NOMO-1 treated with dmso at 0.1 percent for 144 hours (cell line): ENCODE measurements around the gene CA12.
"Not testable (repeated sequence)": the region's sequence is repeated elsewhere in the genome, so short reads cannot be mapped to it uniquely, and the experiment has no call there.

Experiments used
- DNase-seq: peaks from one replicate; lab custom pipeline; 2025; ENCODE audit not compliant: unreplicated experiment; lab: John Stamatoyannopoulos, UW

Gene CA12

DNA sequence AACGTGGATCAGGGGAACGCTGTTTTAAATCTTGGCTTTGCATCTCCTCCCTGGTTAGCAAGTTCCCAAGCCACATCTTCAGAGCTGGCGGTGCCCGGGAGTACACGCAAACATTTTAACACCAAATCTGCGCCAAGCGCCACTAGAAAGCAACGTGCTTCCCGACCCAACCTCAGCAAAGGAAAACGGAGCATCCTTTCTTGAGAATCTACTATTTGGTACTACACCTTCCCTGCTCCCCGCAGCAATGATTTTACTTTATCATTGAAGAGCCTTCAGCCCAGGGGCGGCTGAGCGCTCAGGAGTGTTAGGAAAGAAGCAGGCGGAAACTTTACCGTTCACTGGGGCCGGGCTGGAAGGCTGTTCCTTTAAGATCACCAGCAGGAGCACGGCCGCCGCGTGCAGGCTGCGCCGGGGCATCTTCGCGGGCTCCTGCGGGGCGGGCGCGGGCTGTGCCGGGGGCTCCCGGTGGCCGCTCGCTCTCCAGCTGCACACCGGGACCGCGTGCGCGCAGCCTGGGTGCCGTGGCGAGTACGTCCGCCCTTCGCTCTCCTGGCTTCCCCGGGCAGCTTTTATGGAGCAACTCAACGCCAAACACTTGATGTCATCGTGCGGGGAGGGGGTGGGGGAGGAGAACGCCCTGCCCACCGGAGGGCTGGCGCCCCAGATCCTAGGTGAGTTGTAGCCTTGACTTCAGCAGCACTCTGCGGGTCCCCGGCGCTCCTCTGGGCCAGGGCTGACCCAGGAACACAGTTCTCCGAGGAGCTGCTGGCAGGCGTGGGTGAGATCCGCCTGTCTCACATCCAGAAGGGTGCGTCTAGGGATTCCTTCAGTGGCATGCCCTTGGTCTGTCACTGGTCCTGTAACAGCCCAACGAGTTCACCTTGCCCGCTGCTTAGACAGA, at the start of gene CA12:
Gene CA12 (minus strand): TSS at position 546 of the 904 bp plus-strand sequence. CDS start 126 bp downstream, at position 420.
- DNase-seq: no peak

DNA sequence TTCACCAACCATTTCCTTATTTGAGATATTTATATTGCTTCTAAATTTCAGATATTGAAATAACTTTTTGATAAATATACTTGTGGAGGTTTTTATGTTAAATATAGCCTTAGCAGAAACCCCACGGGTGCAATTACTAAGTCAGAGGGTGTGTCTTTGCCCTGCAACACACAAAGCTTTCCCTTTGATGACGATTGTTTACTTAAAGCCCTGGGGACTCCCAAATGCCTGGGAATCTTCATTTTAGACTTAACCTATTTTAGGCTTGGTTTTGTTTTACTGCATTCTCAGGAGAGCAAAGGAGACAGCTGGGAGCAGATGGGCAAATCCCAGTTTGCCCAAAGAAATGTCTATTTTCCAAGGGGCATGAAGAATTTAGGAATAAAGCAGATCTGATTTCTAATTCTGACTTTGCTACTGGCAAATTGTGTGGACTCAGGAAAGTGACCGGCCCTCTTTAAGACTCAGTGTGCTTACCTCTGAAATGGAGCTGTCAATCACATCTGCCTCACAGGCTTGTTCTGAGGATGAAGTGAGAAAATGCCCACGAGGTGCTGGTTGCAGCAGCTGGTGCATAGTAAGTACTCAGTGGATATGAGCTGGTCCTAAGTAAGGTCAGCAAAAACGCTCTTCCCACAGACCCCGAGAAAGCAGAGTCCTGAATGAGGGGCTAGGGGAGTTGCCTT, 49.3 kb upstream of the CA12 start:
- DNase-seq: no peak

DNA sequence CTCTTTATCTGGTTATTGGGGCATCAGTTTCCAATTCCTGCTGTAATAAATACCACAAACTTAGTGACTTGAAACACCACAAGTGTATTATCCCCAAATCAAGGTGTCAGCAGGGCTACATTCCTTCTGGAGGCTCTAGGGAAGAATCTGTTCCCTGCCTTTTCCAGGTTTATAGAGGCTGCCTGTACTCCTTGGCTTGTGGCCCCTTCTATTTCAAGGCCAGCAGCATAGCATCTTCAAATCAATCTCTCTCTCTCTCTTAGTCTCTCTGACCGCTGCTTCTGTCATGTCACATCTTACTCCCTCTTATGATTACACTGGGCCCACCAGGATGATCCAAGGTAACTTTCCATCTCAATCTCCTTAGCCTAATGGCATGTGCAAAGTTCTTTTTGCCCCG, 44.9 kb upstream of the CA12 start:
- no peak for DNase-seq

DNA sequence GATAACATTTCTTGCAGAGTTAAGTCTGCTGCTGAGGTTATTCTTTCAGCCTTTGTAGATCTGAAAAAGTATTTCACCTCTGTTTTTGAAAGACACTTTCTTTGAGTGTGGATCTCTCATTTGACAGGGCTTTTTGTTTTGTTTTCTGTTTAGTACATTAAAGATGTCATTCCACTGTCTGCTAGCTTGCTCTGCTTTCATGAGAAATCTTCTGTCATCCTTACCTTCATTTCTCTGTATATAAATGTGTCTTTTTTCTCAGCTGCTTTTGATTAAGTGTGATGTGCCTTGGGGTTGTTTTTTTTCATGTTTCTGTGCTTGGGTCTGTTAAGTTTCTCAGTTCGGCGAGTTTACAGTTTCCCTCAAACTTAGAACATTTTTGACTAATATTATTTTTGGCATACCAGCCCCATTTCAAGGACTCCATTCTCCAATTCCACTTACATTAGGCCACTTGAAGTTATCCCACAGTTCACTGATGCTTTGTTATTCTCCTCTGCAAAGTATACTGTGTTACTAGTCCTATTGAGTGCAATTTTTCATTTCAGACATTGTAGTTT, 43.9 kb upstream of the CA12 start:
- no peak for DNase-seq

DNA sequence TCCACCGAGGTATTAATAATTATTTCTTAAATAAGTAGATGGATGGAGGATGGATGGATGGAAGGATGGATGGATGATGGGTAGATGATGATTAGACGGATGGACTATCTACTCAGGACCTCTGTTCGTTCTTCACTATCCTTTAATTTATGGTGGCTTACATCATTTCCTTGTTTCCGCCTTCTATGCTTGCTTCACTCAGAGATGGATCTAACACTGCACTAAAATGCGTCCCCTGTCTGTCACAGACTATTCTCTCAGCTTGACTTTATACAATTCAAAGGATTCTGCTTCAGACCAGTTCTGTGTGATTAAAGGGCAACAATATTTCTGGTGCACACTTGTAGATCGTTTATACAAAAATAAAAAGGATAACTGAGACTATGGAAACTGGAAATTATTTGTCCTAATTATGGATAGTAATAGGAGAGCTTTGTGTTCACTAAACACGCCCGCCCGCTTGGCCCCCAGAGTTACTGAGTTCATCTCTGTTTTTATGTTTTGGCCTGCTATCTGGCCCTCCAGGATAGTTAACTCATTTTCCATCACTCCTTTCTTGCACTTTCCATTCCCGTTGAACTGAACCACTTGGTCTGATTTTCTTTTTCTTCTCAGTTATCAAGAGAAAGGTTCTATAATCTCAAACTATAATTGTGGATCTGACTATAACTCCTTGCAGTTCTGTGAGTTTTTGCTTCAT, 41.4 kb upstream of the CA12 start:
- no peak for DNase-seq

DNA sequence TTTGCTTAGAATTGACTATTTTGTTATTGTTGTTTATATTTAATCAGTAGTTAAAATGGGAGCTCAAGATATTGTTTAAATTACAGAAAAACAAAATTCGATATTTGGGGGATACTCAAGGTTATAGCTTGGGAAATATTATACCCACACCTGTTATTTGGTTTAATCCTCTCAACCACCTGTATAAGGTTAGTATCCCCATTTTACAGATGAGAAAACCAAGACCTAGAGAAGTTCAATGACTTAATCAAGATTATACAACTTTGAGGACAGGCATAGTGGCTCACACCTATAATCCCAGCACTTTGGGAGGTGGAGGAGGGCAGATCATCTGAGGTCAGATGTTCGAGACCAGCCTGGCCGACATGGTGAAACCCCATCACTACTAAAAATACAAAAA, 39.8 kb upstream of the CA12 start:
- no peak for DNase-seq

DNA sequence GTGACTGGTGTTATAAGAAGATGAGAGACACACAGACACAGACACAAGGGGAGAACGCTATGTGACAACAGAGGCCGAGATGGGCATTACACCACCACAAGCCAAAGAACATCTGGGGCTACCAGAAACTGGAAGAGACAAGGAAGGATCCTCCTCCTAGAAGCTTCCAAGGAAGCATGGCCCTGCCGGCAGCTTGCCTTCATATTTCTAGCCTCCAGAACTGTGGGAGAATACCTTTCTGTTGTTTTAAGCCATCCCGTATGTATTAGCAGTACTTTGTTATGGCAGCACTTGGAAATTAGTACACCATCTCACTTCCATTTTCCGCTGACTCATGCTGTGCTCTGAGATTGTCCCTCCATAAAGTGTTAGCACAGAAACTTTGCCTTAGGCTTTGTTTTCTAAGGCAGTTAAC, 38.7 kb upstream of the CA12 start:
- no peak for DNase-seq

DNA sequence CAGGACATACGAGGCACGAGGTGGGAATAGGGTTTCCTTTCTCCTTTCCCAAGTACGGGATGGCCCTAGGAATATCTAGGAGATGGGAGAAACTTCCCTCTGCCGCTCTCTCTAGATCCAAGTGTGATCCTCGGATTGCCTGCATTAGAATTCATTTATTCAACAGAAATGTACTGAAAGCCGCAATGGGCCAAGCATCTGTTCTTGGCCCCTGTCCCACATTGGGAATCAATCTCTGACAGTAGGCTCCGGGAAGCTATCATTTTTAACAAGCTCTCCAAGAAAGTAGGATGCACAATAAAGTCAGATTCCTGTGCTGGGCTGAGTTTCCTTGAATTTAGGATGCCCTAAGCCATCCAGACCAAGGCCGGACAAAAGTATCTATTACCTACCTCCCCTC, 37.2 kb upstream of the CA12 start:
- no peak for DNase-seq

DNA sequence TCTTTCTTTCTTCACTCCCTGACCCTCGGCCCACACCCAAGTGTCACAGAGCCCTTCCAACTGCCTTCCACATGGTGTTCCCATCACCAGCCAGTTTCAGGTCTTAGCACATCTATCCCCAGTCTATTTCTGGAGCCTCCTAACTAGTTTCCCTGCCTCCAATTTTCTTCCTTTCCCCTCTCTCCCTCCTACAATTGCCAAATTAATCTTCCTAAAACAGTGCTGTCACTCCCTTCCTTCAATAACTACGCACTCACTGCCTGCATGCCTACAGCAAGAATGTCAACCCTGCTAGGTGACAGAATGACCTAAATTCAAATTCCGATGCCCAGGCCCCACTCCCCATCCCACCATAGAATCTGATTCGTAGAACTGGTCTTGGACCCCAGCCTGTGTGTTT, 36.1 kb upstream of the CA12 start:
- DNase-seq: no peak

DNA sequence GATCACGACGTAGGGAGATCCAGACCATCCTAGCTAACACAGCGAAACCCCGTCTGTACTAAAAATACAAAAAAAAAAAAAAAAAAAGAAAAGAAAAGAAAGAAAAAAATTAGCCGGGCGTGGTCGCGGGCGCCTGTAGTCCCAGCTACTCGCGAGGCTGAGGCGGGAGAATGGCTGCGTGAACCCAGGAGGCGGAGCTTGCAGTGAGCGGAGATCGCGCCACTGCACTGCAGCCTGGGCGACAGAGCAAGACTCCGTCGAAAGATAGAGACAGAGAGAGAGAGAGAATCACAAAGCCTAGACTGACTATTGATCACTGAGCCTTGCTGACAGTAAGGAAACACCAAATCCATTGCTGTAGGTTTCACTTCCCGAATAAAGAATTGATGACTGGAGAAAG, 35.6 kb upstream of the CA12 start:
- not testable (repeated sequence) for DNase-seq

DNA sequence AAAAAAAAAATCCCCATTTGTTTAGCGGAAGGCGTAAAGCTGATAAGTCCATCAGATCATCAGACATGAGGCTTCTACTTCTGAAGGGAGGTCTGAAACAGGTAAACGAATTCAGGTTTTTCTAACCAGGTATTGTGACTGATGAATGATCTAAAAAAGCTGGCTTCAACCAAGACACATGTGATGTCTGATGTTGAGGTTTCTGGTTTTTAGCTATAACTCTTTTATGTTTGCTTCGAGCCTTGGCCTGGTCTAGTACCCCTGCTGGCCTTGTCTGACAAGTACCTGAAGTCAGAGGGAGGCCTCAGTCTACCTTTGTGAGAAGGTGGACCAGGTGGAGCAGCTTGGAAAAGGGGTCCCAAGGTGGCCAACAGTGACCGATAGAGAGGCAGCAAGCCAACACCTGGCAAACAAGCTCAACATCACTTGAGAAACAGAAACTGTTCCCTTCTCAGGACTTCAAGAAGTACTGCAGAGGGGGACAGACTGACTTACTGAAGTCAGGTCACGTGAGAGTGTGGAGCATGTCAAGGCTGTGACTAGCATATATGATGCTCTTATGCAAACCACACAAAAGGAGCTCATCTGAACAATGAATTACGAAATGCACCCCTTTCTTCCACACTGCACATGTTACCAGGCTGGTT, 33.0 kb upstream of the CA12 start:
- no peak for DNase-seq

DNA sequence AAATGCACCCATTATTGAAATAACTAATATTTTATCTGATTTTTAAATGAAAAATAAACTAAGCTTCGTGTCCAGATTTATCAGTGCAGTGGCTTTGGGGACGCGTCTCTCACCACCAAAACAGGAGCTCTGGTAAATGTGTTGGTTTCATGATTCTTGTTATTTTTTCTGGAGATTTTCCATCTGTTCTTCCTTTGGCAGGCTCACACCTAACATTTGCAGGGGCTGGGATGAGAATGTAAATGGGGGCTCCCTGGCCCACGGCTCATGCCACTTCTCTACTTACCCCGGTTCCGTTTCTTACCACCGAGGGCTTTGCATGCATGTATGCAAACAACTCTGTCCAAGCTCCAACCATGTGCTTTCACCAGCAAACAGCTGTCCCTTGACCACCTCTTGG, 30.9 kb upstream of the CA12 start:
- DNase-seq: no peak

DNA sequence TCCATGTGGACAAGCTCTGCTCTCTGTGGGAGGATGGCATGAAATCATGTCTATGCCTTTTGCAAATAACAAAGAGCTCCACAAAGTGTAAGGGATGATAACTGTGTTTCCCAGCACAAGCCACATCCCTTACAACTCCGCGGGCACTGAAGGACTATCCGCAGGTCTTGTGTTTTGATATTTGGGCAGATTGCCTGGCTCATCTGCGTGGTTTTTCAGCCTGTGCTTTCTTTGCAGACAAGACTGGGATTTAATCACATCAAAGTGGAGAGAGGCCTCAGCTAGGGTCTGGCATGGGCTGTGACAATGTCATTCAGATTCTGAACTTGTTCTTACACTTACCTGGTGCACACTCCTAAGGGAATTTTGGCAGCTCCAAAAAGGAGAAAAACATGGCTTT, 30.2 kb upstream of the CA12 start:
- no peak for DNase-seq

DNA sequence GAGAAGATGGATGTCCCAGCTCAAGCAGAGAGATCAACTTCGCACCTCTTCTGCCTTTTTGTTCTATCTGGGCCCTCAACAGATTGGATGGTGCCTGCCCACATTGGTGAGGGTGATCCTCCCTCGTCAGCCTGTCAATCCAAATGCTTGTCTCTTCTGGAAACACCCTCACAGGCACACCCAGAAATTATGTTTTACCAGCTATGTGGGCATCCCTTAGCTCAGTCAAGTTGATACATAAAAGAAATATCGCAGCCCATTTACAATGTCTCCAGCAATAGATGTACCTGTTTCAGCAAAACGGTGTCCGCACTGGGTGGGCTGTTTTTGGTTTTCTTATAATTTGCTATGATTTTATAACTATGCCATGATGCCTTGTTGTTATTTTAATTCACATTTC, 27.5 kb upstream of the CA12 start:
- DNase-seq: no peak

DNA sequence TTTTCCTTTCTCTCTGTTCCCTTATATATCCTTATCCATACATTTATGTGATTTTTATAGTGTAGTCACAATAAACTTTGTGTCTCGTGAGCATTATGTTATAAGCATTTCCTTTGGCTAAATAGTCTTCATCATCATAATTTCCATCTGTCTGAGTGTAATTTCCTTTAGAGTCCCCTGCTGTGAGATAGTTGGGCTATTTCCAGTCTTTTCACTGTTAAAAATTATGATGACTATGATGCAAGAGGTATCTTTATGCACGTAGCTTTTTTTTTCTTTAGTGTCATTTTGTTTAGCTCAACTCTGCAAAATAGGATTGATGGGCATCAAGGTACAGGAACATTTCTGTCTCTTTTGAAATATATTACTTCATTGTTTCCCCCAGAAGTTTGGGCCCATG, 26.9 kb upstream of the CA12 start:
- DNase-seq: no peak

DNA sequence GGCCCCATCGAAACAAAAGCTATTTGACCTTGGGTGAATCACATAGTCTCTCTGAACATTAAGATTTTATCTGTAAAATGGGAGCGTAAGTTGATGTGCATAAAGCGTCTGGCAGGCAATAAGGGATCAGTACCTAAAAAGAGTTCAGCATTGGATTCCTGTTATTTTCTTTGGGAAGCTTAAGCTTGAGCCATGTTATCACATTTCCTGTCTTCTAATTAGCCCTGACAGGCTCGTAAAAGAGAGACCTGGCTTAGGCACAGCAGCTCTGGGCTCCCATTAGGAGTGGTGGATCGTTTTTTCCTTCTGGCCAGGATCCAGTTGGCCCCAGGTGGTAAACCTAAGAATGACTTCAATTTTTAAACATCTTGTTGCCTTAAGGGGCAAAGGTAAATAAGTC, 26.0 kb upstream of the CA12 start:
- DNase-seq: no peak

DNA sequence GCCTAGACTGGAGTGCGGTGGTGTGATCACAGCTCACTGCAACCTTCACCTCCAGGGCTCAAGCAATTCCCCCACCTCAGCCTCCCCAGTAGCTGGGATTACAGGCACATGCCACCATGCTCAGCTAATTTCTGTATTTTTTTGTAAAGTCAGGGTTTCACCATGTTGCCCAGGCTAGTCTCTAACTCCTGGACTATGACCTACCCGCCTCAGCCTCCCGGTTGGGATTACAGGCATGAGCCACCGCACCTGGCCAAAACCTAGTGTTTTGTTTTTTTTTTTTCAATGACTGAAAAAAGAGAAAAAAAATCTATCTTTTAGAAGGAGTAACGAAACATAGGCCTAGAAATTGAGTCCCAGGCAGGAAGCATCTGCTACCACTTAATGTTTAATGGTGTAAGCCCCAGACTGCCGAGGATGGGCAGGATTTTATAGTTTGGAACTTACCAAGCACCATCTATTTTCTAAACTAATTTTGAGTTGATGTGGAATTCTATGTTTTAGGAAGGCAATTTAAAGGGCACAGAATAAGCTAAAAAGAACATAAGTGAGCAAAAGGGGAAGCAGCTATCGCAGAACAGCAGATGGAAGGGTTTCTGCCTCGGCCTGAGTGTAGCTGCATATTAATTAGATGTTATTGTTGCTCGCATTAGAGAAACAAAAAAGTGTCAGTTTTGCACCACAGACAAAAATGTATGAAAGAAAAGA, 24.2 kb upstream of the CA12 start:
- DNase-seq: no peak

DNA sequence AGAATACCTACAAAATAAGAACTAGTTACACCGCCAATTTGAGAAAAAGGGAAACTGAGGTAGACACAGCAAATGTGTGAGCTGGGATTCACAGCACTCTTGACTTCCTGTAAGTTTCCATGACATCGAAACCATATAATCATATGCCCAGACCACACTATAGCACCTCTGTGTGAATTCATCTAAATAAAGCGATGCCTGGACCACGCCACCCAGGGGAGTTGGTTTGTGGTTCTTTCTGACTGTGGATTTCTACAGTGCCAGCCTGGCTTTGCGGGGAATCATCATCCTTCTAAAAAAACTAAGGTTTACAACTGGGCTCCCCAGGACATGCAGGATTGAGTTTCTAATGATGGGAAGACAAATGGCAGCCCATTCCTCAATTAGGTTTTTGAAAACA, 23.5 kb upstream of the CA12 start:
- DNase-seq: no peak

DNA sequence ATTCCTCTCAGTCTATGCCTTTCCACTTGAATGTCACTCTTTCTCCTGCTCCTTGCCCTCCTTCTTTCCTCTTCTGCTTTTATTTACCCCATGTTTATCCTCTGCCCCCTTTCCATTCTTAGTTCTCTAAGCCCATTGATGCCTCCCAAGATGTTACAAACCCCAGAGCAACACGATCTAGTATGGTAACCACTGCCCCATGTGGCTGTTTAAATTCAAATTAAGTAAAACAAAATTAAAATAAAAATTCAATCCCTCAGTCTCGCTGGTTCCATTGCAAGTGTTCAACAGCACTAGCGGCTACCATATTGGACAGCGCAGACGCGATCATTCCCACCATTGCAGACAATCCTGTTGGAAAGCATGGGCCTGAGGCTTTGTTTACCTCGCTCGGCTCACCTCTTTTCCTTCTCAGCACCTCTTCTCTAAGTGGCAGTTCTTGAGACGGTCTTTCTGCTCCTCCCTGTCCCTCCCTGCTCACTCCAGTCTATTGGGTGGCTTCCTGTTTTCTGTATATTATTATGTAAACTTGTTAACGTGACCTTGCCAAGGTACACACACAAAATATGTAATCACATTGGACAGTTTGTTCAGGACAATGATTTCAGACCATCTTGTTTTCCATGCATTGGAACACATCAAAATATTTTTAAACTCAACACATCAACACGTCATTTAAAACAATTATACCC, 21.8 kb upstream of the CA12 start:
- DNase-seq: no peak
